SK-N-SH (cell line): ENCODE results near the gene P2RY12.

Experiments
- CTCF ChIP-seq: fragments of 200-600 bp; sonication (generic); IDR thresholded peaks from 2 replicates; pipeline ENCODE4 v1.6.1; 2017; ENCODE audit warnings: antibody characterized with exemption, mild to moderate bottlenecking, moderate library complexity
- EP300 ChIP-seq, 2 experiments: IDR thresholded peaks; 2 replicates each; pipeline versions ENCODE4 v1.4.0 to v1.6.1; 2012; ENCODE audit warnings: borderline replicate concordance in 1 of 2, low read depth in 1 of 2, low read length in 1 of 2
- FOSL2 ChIP-seq: IDR thresholded peaks from 2 replicates; pipeline ENCODE4 v1.4.0; 2012; ENCODE audit warnings: low read depth, mild to moderate bottlenecking, moderate library complexity, borderline replicate concordance
- FOXM1 ChIP-seq: IDR thresholded peaks from 2 replicates; pipeline ENCODE4 v1.4.0; 2012; ENCODE audit warnings: low read depth, mild to moderate bottlenecking
- GABPA ChIP-seq: IDR thresholded peaks from 2 replicates; pipeline ENCODE4 v1.4.0; 2012; ENCODE audit warnings: low read depth, mild to moderate bottlenecking
- GATA2 ChIP-seq: sonication (generic); formaldehyde crosslinking; IDR thresholded peaks from 2 replicates; pipeline ENCODE4 v1.5.0; 2020; ENCODE audit warnings: mild to moderate bottlenecking, missing genetic modification reagents
- MAX ChIP-seq: IDR thresholded peaks from 2 replicates; pipeline ENCODE4 v1.4.0; 2012; ENCODE audit warnings: low read depth
- POLR2AphosphoS5 ChIP-seq: IDR thresholded peaks from 2 replicates; pipeline ENCODE4 v1.6.1; 2012; ENCODE audit warnings: low read depth, low read length
- RAD21 ChIP-seq: IDR thresholded peaks from 2 replicates; pipeline ENCODE4 v1.6.1; 2012; ENCODE audit warnings: mild to moderate bottlenecking, low read length
- REST ChIP-seq: IDR thresholded peaks from 2 replicates; pipeline ENCODE4 v1.6.1; 2012; ENCODE audit warnings: mild to moderate bottlenecking, low read depth, low read length, moderate library complexity
- RFX5 ChIP-seq: IDR thresholded peaks from 2 replicates; pipeline ENCODE4 v1.6.1; 2012; ENCODE audit warnings: mild to moderate bottlenecking, improper control_type of control experiment, low read length
- SMC3 ChIP-seq: IDR thresholded peaks from 2 replicates; pipeline ENCODE4 v1.6.1; 2012; ENCODE audit warnings: low read depth, low read length, improper control_type of control experiment
- TAF1 ChIP-seq: IDR thresholded peaks from 2 replicates; pipeline ENCODE4 v1.6.1; 2012; ENCODE audit warnings: low read depth, mild to moderate bottlenecking, low read length, moderate library complexity, borderline replicate concordance

- peak; percentile 33 for TF ChIP-seq CTCF
- no peak for TF ChIP-seq SMC3
- no peak for TF ChIP-seq RAD21
- no peak for TF ChIP-seq GABPA
- TF ChIP-seq TAF1 = no peak
- TF ChIP-seq REST = peak; percentile 53; the same call in 1 of the 2 replicates
- peak; percentile 63 for TF ChIP-seq FOSL2
- TF ChIP-seq MAX = peak; percentile 68
- peak; percentile 29; the same call in 1 of the 2 replicates for TF ChIP-seq FOXM1
- no peak for TF ChIP-seq GATA2 (CRISPR knock-in tag)
- peak; percentile 79 for TF ChIP-seq POLR2AphosphoS5
- no peak for TF ChIP-seq RFX5
- peak in 1 of 2 experiments; percentile 92; a peak in 2 of 4 replicates for TF ChIP-seq EP300 (IDR thresholded peaks at IDR 0.05; ENCODE audit: borderline replicate concordance in 1 of 2, low read depth in 1 of 2, low read length in 1 of 2)
Measured at GRCh38 chr3:151305060-151305774, 79.3 kb downstream of the P2RY12 start.
